Ishikawa (cell line): ENCODE data around the gene IFRD2.

ENCODE experiments used
- CEBPB ChIP-seq: IDR thresholded peaks from 2 replicates; pipeline ENCODE4 v1.6.1; 2012
- CREB1 ChIP-seq: IDR thresholded peaks from 2 replicates; pipeline ENCODE4 v1.6.1; 2012; ENCODE audit warnings: low read depth
- EGR1 ChIP-seq: IDR thresholded peaks from 2 replicates; pipeline ENCODE4 v1.6.1; 2012
- EP300 ChIP-seq: IDR thresholded peaks from 2 replicates; pipeline ENCODE4 v1.6.1; 2012; ENCODE audit warnings: borderline replicate concordance
- FOXM1 ChIP-seq: IDR thresholded peaks from 2 replicates; pipeline ENCODE4 v1.6.1; 2012; ENCODE audit warnings: low read depth, borderline replicate concordance
- NFIC ChIP-seq: IDR thresholded peaks from 2 replicates; pipeline ENCODE4 v1.6.1; 2012
- RAD21 ChIP-seq: IDR thresholded peaks from 2 replicates; pipeline ENCODE4 v1.6.1; 2012; ENCODE audit warnings: low read depth
- TAF1 ChIP-seq: IDR thresholded peaks from 2 replicates; pipeline ENCODE4 v1.6.1; 2012; ENCODE audit warnings: low read depth, mild to moderate bottlenecking
- TCF12 ChIP-seq: IDR thresholded peaks from 2 replicates; pipeline ENCODE4 v1.6.1; 2012; ENCODE audit warnings: low read depth
- TEAD4 ChIP-seq: IDR thresholded peaks from 2 replicates; pipeline ENCODE4 v1.6.1; 2012
- YY1 ChIP-seq: IDR thresholded peaks from 2 replicates; pipeline ENCODE4 v1.6.1; 2012; ENCODE audit warnings: low read depth
- TF ChIP-seq, protein P1 (sequence below): IDR thresholded peaks from 2 replicates; pipeline ENCODE4 v1.6.1; 2012; ENCODE audit warnings: low read depth, mild to moderate bottlenecking
- TF ChIP-seq, protein P2 (sequence below): IDR thresholded peaks from 2 replicates; pipeline ENCODE4 v1.6.1; 2012
- TF ChIP-seq, protein P3 (sequence below): IDR thresholded peaks from 2 replicates; pipeline ENCODE4 v1.6.1; 2012

Gene IFRD2

DNA sequence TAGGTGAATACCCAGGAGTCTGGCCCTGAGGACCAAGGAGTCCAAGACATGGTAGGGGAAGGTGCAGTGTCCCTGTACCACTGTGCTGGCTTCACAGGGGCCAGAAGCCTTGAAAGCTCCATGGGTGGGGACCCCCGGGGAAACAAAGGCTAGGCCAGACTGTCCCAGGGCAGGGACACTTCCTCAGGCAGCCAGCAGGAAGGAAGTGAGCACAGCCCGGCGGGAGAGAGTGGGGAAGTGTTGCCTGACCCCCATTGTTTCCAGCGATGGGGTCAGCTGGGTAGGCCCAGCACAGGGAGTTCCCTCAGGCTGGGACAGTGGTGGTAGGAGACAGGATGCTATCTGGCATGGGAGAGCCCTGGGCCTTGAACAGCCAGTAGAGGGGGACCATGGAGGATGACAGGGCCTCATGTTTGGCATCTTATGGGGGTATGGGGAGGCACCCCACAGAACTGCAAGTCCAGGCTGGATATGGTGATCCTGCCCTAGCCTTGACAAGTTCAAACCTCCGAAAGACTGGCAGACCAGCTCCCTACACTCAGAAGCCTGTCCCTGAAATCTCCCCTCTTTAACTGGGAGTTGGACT lies 31.5 kb upstream of the IFRD2 start:
- TF ChIP-seq EGR1 = no peak
- TF ChIP-seq CREB1 = no peak
- TF ChIP-seq CEBPB = no peak
- TF ChIP-seq FOXM1 = no peak
- TF ChIP-seq TEAD4 = no peak
- TF ChIP-seq, protein P1, sequence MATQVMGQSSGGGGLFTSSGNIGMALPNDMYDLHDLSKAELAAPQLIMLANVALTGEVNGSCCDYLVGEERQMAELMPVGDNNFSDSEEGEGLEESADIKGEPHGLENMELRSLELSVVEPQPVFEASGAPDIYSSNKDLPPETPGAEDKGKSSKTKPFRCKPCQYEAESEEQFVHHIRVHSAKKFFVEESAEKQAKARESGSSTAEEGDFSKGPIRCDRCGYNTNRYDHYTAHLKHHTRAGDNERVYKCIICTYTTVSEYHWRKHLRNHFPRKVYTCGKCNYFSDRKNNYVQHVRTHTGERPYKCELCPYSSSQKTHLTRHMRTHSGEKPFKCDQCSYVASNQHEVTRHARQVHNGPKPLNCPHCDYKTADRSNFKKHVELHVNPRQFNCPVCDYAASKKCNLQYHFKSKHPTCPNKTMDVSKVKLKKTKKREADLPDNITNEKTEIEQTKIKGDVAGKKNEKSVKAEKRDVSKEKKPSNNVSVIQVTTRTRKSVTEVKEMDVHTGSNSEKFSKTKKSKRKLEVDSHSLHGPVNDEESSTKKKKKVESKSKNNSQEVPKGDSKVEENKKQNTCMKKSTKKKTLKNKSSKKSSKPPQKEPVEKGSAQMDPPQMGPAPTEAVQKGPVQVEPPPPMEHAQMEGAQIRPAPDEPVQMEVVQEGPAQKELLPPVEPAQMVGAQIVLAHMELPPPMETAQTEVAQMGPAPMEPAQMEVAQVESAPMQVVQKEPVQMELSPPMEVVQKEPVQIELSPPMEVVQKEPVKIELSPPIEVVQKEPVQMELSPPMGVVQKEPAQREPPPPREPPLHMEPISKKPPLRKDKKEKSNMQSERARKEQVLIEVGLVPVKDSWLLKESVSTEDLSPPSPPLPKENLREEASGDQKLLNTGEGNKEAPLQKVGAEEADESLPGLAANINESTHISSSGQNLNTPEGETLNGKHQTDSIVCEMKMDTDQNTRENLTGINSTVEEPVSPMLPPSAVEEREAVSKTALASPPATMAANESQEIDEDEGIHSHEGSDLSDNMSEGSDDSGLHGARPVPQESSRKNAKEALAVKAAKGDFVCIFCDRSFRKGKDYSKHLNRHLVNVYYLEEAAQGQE = no peak
- no peak for TF ChIP-seq EP300
- TF ChIP-seq TAF1 = no peak
- TF ChIP-seq, protein P2, sequence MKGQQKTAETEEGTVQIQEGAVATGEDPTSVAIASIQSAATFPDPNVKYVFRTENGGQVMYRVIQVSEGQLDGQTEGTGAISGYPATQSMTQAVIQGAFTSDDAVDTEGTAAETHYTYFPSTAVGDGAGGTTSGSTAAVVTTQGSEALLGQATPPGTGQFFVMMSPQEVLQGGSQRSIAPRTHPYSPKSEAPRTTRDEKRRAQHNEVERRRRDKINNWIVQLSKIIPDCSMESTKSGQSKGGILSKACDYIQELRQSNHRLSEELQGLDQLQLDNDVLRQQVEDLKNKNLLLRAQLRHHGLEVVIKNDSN = no peak

DNA sequence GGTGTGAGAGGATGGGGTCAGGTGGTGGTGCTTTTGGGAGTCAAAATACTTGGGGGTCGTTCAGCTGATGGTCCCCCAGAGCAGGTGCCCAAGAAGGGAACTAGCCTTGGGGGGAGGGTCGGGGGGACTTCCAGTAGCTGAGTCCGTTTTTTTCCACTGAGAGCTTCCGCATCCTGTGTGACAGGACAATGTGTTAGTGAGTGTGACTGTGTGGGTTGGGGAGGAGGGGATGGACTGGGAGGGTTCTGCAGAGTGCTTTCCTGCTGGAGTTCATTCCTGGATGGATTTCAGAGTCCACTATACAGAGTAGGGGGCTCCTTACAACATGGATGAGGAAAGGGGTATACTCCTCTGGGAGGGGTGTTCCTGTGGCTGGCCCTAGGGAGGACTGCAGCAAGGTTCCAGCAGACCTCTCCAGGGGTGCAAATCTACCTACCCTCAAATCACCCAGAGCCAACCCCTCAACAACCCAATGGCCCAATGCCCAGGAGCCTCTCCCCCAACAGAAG lies 30.9 kb upstream of the IFRD2 start:
- TF ChIP-seq CEBPB (no peak), FOXM1 (no peak), TCF12 (no peak), YY1 (no peak), RAD21 (no peak)
- TF ChIP-seq, protein P1 = no peak
- TF ChIP-seq, protein P3, sequence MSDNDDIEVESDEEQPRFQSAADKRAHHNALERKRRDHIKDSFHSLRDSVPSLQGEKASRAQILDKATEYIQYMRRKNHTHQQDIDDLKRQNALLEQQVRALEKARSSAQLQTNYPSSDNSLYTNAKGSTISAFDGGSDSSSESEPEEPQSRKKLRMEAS = no peak

DNA sequence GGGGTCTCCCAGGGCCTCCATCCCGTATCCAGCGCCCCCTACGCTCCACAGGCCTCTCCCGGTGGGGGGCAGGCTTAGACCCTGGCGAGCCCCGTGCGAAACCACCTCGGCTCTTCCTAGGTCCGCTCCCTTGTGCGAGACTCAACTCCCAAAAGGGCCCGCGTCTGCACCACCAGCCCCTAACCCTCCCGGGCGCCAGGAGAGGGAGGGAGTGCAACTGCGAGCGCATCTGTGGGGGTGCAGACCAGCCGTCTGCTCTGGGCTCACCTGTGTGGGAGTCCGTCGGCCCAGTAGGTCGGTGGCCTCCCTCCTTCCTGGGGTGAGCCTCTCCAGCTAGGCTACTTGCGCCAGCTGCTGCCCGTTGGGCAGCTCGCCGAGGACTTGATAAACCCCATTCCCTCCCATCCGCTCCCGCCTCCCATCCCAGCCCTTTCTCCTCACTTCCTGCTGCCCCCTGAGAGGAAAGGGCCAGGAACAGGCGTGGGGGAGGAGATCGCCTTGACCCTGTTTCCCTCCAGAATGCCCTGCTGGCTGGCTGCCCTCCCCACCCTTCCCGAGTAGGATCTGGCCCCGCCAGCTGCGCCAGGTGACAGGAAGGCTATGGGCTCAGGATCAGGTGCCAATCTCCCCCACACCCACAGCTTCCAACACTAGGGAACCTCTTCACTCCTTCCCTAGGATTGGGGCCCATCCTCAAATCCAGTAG lies 30.3 kb upstream of the IFRD2 start, which contains the start of gene HYAL2:
Gene HYAL2, minus strand, starts transcription at position 360 of the 706 bp plus-strand sequence. CDS start 2,256 bp downstream, outside the sequence.
- TF ChIP-seq YY1 = no peak
- TF ChIP-seq, protein P2 = no peak
- TF ChIP-seq, protein P1 = no peak
- no peak for TF ChIP-seq EGR1
- no peak for TF ChIP-seq FOXM1
- TF ChIP-seq NFIC = no peak

DNA sequence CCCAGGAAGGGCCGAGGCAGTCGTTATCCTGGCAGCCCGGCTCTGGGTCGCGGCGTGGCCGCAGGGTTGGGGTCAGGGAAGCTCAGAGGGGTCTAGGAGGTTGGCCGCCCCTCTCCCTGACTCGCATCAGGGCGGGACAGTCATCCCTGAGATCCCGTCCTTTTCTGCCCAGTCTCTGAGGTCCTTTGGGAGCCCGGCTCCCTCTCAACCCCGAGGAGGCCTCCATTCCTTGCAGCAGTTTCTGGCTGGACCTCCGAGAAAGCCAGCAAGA lies 29.8 kb upstream of the IFRD2 start:
- TF ChIP-seq, protein P1 = no peak
- TF ChIP-seq, protein P3 = no peak
- TF ChIP-seq CEBPB (no peak), NFIC (no peak), CREB1 (no peak), TAF1 (no peak)
- TF ChIP-seq, protein P2 = no peak
